A172 (cell line): ENCODE data around the gene IGFBP4. TPM values are rescaled to one million over a fixed set of nuclear protein-coding genes. Genes with fewer than 3 reads are reported as not detected.

Source experiments
- DNase-seq: peaks from one replicate; pipeline ENCODE4 v3.0.0-alpha.2; 2015; ENCODE audit warnings: low spot score
- total RNA-seq: library from RNA; depleted of rRNA; stranded (reverse); fragments of >200 nt; shearing (Covaris generic); gene quantifications from 2 replicates; pipeline ENCODE4 v1.2.3, GENCODE V29; 2014

IGFBP4 gene
- total RNA-seq, 1 experiment from 2014 or later, result 2.9 TPM

DNA sequence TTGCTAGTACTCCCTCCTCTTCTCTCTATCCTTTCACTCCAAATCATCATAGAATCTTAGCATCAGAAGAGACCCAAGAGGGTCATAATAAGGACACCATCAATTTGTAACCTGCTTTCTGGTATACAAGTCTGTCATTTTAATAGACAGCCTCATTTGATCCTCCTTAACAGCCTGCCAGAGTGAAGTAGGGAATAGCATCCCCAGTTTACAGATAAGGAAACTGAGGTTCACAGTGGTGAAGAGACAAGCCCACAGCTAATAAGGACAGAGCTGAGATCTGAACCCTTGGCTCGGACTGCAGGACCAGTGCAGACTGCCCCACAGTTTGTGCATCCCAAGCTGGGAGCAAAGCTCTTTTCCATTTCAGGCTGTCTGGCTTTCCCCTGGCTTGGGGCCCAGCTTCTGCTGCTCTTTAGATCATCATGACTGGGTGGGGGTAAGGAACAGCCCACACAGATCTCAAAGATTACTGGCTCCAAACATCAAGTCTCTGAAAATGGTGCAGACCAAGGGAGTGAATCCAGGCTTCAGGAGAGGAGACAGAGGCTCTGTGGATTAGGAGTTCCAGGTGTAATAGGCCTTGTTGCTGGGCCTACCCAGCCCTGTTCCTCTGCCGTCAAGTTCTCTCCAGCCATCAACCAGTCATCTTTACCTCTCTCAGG lies 10.3 kb upstream of the IGFBP4 start:
- DNase-seq, result peak; percentile 46

DNA sequence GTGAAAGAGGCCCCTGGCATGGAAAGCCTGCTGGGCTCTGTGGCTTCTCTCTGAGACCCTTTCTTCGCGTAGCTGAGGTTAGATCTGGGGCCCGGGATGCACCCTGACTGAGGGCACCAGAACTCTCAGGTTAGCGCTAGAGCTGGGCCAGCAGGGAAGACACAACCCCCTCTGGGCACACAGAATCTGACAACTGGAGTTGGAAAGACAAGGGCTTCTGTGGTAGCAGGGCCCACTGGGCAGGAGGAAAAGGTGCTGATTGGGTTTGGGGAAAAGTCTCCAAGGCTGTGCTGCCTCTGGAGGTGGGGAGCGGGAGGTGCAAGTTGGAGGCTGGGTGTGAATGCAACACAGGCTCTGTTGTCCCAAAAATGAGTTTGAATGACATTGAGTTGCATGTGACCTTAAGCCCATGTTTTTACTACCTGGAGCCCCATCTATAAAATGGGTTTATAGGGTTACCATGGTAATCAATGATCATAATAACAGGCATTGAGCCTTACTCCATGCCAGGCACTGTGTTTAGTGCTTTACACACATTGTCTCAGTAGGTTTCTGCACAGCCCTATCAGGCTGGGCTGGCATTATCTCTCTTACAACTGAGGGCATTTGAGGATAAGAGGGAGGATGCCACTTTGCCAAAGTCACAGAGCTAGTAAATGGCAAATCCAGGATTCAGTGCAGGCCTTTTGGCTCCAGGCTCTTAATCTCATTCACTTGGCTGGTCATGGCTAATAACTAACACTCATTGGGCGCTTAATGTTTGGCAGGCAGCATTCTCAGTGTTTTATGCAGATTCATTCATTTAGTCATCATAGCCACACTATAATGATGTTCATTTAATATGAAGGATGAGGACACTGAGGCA lies 9.5 kb upstream of the IGFBP4 start:
- no peak for DNase-seq

DNA sequence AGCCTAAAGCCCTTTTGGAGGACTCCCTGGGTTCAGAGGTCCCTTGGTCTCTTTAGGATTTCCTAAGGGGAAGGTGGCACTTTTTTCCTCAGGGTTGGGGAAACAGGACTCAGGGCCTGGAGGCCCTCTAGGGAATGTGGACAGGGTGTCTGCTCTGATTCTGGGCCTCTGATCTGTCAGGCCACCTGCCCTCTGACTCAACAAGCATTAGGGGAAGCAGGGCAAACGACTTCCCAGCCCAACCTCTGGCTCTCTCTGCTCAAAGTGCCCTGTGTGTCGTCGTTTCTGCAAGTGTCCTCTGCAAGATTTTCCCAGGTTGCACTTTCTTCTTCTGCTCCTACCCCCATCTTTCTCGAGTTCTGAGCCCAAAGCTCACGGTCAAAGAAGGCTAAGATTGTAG lies 6.6 kb upstream of the IGFBP4 start:
- no peak for DNase-seq

DNA sequence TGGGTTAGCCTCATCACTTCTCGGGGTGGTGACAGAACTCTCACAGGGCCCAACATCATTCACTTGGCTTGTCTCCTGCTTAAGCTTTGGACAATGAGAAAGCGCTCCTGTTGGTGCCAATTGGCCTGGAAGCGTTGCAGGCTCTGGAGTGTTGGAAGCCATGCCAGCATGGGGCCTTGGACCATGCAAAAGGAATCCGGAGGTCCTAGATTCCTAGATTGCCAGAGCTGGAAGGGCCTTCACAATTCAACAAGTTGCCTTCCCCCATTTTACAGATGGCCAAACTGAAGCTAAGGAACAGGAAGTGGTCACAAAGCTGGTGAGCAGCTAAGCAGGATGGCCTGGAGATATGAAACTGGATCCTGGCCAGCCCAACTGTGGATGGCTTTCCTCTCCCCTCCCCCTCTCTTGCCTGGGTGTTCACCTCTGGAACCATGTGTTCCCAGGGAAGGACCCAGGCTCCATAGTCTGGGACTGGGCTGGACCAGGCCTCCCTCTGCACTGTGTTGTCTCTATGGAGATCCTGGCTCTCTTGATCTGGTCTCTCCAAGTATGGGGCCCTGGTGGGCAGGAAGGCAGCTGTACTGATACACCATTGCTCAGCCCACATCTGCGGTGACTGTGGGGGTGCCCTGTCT lies 6.0 kb upstream of the IGFBP4 start:
- DNase-seq, result peak; percentile 23

DNA sequence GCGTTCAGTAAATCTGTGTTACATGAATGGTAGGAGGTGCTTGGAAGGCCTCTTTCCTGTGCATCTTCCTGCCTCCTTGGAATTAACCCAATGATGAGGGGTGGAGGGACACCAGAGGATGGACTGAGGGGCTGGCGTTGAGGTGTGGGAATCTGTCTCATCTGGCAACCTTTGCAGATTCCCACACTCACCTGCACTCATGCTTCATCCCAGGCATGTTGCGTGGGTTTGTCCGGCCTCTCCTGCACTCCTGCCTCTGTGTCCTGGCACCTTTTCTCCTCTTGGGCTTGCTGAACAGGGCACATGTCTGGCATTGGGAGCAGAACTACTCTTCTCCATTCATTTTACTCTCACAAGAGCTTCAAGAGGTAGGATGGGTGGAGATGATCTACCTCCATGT lies 3.1 kb upstream of the IGFBP4 start:
- no peak for DNase-seq

DNA sequence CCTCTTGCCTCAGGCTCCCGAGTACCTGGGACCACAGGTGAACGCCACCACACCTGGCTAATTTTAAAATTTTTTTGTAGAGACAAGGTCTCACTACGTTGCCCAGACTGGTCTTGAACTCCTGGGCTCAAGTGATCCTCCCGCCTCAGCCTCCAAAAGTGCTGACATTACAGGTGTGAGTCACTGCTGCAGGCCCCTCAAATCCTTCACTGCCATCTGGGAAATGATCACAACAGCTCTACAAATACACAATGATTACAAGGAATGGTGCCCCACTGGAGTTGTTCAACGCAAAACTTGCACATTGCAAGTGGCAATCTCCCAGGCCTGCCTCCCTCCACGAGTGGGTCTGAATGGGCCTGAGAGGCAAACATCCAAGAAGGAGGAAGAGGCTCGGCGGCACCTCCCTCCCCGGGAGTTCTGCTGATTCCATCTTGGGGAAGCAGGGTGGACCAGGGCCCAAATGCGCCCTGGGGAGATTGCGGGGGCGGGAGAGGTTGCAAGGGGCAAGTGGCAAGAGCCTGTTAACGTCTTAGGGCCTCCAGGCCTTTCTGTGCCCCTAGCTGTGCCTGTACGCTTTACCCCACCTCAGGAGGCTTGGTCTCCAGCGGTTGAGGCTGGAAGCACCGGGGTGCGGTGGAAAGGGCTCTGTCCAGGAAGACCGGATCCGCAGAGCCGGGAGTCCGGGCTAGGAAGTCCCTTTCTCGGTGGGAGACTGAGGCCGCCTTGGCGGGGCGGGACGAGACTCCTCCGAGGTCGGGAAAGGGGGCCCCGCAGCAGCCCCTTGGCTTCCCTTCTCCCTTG lies 656 bp upstream of the IGFBP4 start:
- DNase-seq, result no peak

DNA sequence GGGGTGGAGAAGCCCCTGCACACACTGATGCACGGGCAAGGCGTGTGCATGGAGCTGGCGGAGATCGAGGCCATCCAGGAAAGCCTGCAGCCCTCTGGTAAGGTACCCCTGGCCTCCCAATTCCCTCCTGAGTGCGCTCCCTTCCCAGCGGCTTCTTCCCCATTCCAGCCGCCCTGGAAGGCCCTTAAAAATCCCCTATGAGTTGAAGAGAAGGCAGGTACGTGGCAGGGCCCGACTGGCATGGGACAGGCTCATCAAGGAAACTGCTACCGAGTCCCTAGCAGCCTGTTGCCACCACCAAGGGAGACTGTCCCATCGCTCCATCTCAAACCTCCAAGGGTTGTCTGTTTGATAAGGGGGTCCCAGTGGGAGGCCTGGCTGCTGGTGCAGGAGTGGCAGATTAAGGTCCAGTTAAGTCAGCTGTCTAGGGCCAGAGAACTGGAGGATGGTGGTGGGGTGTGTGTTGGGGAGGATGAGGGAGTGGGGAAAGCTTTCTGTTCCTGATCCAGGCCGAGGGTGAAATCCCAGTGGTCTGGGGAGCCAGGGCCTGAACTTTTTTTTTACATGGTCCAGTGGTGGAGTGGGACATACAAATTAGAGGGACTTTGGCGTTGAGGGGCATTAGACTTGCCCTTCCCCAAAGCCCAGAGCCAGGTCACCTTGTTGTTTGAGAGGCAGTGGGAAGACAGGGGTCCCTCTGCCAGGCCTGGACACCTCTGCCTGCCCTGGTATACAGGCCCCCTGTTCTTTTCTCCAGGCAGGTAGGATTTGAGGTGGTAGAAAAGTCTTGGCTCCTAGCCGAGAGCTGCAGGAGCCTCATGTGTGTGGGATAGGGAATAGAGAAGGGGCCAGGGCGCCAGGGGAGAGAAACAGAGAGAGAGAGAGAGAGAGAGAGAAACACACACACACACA lies 994 bp downstream of the IGFBP4 start:
- no peak for DNase-seq

DNA sequence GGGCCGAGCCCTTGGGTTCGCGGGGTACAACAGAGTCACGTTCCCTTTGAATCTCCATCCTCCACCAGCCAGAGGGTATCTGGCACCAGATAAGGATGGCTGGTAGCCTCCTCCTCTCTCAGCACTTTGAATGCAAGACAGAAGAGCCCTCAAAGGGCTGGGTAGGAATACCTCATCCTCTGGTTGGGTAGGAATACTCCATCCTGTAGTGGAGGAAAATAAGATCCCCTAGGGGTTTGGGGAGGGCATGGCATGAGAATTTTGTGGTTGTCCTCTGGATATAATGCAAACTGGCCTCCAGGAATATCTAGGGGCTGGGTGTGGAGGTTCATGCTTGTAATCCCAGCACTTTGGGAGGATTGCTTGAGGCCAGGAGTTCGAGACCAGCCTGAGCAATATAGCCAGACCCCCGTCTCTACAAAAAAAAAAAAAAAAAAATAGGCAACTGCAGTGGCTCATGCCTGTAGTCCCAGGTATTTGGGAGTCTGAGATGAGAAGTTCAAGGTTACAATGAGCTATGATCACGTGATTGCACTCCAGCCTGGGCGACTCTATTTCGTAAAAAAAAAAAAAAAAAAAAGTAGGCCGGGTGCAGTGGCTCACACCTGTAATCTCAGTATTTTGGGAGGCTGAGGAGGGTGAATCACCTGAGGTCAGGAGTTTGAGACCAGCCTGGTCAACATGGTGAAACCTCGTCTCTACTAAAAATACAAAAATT lies 2.7 kb downstream of the IGFBP4 start:
- DNase-seq, result no peak

DNA sequence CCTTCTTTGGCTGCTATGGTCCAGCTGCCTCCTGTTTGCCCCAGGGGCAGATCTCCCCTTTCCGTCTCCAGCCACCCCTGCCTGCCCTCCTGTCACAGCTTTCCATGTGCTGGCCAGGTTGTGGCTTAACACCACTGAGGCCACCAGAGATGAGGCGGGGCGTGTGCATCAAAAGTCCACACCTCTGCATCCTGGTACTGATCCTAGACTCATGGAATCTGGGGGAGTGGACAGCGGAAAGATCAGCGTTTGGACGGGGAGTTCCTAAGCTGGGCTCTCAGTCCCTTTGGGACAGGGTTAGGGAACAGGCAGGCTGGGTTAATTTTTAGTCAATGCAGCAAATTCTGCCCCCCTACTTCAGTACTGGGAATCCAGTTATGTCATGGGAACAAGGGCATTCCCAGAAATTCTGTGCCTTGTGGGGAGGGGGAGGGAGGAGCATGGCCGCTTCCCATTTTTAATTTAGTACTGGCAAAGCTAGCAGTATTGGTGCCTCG lies 3.9 kb downstream of the IGFBP4 start:
- no peak for DNase-seq

DNA sequence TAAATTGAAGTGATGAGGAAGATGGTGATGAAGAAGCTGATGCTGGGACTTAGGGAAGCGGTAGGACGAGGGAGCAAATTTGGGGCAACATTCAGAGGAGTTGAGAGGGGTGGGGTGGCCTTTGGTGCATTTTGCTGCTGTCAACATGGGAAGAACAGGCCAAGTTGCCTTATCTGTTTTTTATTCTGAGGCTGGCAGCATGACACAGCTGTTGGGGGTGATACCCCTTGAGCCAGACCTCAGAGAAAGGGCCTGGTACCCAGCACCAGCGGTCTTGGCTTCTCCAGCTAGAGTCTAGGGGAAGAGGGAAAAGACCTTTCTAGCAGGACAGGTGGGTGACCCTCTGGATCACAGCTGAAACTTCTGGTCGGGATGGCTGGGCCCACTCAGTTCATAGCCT lies 4.6 kb downstream of the IGFBP4 start:
- no peak for DNase-seq

DNA sequence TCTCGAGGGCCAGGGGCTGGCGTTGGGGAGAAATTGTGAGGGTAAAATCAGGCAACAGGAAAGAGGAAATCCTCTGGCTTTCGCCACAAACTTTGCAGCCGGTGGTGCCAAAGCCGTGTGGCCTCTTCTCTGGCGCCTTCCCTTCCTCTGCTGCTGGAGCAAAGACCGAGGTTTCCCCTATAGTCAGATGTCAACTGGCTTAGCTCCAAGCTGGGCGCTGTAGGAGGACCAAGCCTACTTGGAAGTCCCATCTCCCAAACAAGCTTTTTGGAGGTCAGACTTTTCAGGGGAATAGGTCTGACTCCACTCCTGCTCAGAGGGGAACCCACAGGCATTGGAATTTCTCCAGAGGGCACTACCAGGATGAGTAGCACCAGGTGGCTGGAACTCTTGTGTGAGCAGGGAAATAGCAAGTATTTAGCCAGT lies 5.0 kb downstream of the IGFBP4 start:
- DNase-seq, result no peak

DNA sequence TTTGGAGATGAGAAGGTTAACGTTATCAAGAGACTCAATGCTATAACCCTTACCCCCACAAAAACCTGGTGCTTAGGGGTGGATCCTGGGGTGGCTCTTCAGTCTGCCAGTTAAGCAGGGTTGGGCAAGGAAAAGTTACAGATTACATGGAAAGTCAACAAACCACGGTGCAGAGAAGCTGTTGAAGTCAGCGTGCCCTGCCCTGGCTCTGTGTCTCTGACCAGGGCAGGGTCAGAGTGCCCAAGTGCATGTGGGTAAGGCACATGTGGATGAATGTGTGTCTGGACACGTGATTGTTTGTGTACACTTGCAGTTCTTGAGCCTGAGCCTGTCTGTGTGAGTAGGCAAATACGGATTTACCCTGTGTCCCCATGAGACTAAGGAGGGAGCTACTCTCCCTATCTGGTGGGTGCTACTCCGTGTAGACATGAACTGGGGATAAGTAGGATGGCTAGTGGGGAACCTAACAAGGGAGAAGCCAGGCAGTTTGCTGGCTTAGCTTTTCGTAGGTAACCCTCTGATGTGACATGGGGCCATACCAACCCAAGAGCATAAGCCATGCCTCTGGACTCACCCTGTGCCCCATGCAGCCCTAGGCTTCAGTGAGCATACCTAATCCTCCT lies 5.5 kb downstream of the IGFBP4 start:
- DNase-seq, result no peak

DNA sequence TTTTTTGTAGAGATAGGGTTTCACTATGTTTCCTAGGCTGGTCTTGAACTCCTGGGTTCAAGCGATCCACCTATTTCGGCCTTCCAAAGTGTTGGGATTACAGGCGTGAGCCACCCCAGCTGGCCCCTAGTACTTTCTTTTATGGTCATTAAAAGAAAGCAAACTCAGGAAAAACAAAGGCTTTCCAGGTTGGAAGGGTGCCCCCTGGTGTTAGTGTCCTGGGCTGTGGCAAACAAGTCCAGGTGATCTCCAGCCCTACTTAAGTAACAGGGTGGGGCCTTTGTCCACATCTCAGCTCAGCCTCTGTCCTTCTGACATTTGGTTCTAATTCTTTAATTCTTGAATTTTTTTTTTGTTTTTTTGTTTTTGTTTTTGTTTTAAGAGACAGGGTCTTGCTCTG lies 6.9 kb downstream of the IGFBP4 start:
- DNase-seq, result no peak

DNA sequence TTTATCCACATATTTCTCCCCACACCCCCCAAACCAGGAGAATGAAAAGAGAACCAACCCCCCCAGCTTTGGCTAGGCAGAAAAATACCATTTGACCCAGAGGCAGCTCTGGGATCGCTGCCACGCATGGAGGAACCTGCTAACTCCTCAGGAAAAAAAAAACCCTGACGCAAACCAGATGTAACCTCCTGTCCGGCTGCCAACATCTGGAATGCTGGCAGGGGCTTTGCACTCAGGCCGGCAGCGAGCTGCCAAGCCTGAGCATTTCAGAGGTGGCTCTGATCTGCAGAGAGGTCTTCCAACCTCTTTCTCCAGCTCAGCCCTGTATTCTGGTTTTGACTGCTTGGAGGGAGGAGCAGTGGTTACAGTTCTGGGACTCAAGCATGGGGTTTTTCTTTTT lies 8.2 kb downstream of the IGFBP4 start:
- DNase-seq, result no peak

DNA sequence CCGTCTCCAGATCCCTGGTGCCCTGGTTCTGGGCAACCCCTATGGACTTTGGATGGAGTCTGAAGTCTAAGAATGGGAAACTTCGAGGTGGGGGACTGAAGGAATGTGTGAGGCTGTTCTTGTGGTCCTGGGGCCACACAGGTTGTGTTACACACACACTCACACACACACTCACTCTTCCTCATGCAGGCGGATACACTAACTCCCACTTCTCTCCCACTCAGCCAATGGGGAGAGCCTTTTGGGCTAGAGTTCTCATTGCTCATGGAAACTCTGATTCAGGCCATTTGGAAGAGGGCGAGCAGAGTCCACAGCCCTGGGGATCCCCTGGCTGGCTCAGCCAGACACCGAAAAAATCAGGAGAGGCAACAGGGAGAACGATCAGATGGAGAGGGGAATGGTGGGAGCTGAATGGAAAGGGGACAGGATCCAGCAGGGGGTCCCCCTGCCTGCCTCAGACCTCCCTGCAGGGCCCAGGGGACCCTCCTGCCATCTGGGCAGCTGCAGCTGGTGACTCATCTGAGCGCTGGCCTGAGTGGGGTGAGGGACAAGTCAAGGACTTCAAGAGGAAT lies 9.1 kb downstream of the IGFBP4 start:
- peak; percentile 72 for DNase-seq

DNA sequence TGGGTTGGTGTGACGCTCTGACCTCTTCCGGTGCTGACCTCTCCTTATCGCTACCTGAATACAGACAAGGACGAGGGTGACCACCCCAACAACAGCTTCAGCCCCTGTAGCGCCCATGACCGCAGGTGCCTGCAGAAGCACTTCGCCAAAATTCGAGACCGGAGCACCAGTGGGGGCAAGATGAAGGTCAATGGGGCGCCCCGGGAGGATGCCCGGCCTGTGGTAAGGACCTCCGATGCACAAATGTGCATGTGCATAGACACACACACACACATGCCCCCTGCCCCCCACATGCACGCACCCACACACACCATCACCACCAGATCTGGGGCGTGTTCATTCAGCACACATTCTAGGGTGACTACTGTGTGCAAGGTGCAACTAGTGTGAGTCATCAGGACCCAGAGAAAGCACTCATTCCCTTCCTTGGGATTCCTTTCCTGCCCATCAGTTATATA lies 9.7 kb downstream of the IGFBP4 start:
- peak; percentile 74 for DNase-seq

DNA sequence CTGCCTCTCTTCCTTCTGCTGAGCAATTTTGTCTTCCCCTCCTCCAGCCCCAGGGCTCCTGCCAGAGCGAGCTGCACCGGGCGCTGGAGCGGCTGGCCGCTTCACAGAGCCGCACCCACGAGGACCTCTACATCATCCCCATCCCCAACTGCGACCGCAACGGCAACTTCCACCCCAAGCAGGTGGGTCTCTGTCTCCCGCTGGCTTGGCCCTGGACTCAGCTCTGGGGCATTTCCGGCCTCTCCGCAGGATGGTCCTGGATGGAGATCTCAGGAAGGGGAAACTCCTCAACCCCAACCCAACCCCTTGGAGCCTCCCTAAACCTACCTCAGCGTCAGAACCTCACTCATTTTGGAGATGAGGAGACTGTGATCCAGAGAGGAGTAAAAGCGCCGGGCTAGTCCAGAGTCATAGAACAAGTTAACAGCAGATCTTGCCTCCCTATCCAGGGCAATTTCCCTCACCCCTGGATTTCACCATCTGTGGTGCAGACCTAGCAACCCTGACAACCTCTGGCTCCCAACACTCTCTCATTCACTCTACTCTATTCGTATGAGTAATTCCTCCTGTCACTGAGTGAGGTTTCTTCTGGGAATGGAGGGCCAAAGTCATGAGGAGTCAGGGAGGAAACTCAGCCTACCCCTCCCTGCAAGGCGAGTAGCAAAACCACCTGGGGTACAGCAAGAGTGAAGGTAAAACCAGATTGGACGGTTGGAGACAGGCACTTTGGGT lies 10.8 kb downstream of the IGFBP4 start:
- DNase-seq, result no peak

DNA sequence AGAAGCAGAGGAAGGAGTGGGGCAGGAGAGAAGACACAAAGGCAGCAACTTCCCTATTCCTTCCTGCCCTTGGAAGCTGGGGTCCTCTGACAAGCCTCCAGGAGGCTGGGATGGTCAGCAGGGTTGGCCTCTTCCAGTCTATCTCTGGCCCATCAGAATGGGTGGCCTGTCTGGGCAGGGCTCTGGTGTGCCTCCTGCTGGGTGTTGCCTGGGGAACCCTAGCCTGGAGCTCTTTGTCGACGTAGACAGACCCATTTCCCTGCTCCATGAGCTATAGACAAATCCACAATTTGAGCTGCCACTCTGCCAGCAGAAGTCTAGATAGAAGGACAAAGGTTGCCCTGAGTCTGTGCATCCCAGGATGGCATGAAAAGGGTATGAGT lies 11.4 kb downstream of the IGFBP4 start:
- no peak for DNase-seq
